ENCODE results near the gene IGSF21. TPM values are rescaled to one million over a fixed set of nuclear protein-coding genes. Genes with fewer than 3 reads are reported as not detected.

Gene IGSF21
- total and polyA plus RNA-seq, 2 of the 8 experiments (the other 6 are each of a cell fraction or from before 2014, with no cell fraction given), result 22.5 to 28.5 TPM

GRCh38 chr1:18148461-18148860 is 40.9 kb downstream of the IGSF21 start:
- Histone ChIP-seq H3K9ac (replicated peaks in 1 of 4; ENCODE audit: extremely low read depth in 1 of 4, low read depth in 3 of 4, low read length in 3 of 4) (no peak overlapping the region), H3K36me3 (ENCODE audit: control insufficient read depth in 2 of 4, insufficient read depth in 4 of 4, low read length in 3 of 4) (no peaks in the 10 kb centered on the region), H2BK20ac (ENCODE audit: low read length) (no peak overlapping the region), H2AK5ac (ENCODE audit: low read depth, low read length) (no peak overlapping the region), H2AFZ (ENCODE audit: low read length) (no peak overlapping the region), H2BK5ac (ENCODE audit: low read depth, low read length) (no peak overlapping the region), H4K20me1 (replicated peaks in 1 of 2; ENCODE audit: control insufficient read depth in 1 of 2, insufficient read depth in 2 of 2, low read length in 2 of 2) (peaks cover 2 to 4% of the 10 kb centered on the region in 2 experiments), H2BK120ac (replicated peaks; ENCODE audit: low read depth, low read length) (no peak overlapping the region), H3K23me2 (ENCODE audit: low read depth, low read length) (no peaks in the 10 kb centered on the region), H3K4me3 (ENCODE audit: extremely low read depth in 1 of 4, insufficient read depth in 2 of 4, low read depth in 3 of 4, low read length in 4 of 4) (no peak overlapping the region), H3K4me2 (ENCODE audit: insufficient read depth in 1 of 2, low read depth in 2 of 2, low read length in 2 of 2) (no peak overlapping the region), H3K9me3 (ENCODE audit: insufficient read depth in 2 of 2, low read depth in 1 of 2, low read length in 1 of 2) (no peaks in the 10 kb centered on the region), H3K56ac (replicated peaks; ENCODE audit: insufficient read length, low read depth, low read length) (no peak overlapping the region), H3K14ac (ENCODE audit: insufficient read length) (no peak overlapping the region), H3K79me2 (ENCODE audit: control insufficient read depth in 1 of 2, insufficient read depth in 2 of 2, low read length in 2 of 2) (no peaks in the 10 kb centered on the region), H3K18ac (ENCODE audit: extremely low read depth, low read length) (no peak overlapping the region), H2BK15ac (ENCODE audit: low read length) (no peak overlapping the region), H3K4me1 (replicated peaks in 1 of 4; ENCODE audit: control insufficient read depth in 3 of 4, insufficient read depth in 4 of 4, low read length in 3 of 4) (peaks cover 0 to 4% (median 1%) of the 10 kb centered on the region in 4 experiments; a peak in 2 of 7 replicates), H4K91ac (replicated peaks; ENCODE audit: insufficient read length, low read length) (peak overlapping the region; percentile 31), H3K79me1 (ENCODE audit: low read depth, low read length) (peaks cover 2% of the 10 kb centered on the region; the same call in 1 of the 2 replicates), H2BK12ac (ENCODE audit: low read depth, low read length) (no peak overlapping the region), H4K5ac (ENCODE audit: insufficient read length, low read depth, low read length) (no peak overlapping the region), H3K27me3 (replicated peaks in 1 of 4; ENCODE audit: control insufficient read depth in 3 of 4, extremely low read depth in 1 of 4, insufficient read depth in 3 of 4, low read length in 3 of 4) (no peaks in the 10 kb centered on the region), H4K8ac (ENCODE audit: extremely low read depth, insufficient read depth, low read length) (no peak overlapping the region), H3K27ac (ENCODE audit: low read depth, low read length) (no peak overlapping the region), H3K4ac (replicated peaks; ENCODE audit: insufficient read length, low read depth, low read length) (no peak overlapping the region), H3K23ac (ENCODE audit: insufficient read length) (no peak overlapping the region)
- ChIA-PET POLR2A (ENCODE audit: partially characterized antibody) (no interaction called here), CTCF (ENCODE audit: partially characterized antibody) (interaction anchor here (0.6 to 2.7 kb wide), 15 partner anchors 8 to 227 kb away, joined by 3 to 9 read pairs (median 3); no protein-coding TSS in a partner anchor)
- WGBS, 2 experiments (ENCODE audit: extremely low coverage in 1 of 2, insufficient coverage in 1 of 2, insufficient read length in 1 of 2, insufficient replicate concordance in 2 of 2, low coverage in 1 of 2, low lambda C conversion rate in 2 of 2, missing lambda C conversion rate in 1 of 2), result 84% methylated on average over 5 of the region's 5 CpGs; no CpG with 5 or more reads in 1 of the 2 experiments
- DNase-seq (ENCODE audit: low read depth in 1 of 2, low spot score in 2 of 2), result no peak
- FAIRE-seq, result no peak
- TF ChIP-seq KDM4A (IDR thresholded peaks at IDR 0.05; ENCODE audit: low read depth, low read length, severe bottlenecking), result no peak
